Endothelial cell of umbilical vein (primary cell): ENCODE results near the gene MGARP.

ENCODE experiments used
- EZH2 ChIP-seq: IDR thresholded peaks from 2 replicates; pipeline ENCODE4 v1.6.1; 2012; ENCODE audit warnings: borderline replicate concordance, low read depth, mild to moderate bottlenecking, moderate library complexity, low read length, inconsistent platforms; ENCODE audit not compliant: severe bottlenecking
- GATA2 ChIP-seq: IDR thresholded peaks from 2 replicates; pipeline ENCODE4 v1.7.0; 2011; ENCODE audit warnings: low read depth, mild to moderate bottlenecking, moderate library complexity, mixed read lengths, low read length; ENCODE audit not compliant: insufficient read length, insufficient read depth
- MYC ChIP-seq: IDR thresholded peaks from one replicate; pipeline ENCODE4 v1.6.1; 2011; ENCODE audit warnings: mild to moderate bottlenecking, low read depth, low read length
- POLR2A ChIP-seq: IDR thresholded peaks from 2 replicates; pipeline ENCODE4 v1.6.1; 2012; ENCODE audit warnings: low read depth, mild to moderate bottlenecking, control low read depth, low read length
- POLR2AphosphoS5 ChIP-seq: IDR thresholded peaks from 2 replicates; pipeline ENCODE4 v1.6.1; 2012; ENCODE audit warnings: low read depth, mild to moderate bottlenecking, control low read depth, low read length, moderate library complexity; ENCODE audit not compliant: insufficient read depth
- TF ChIP-seq, protein P1 (sequence below), 2 donors: IDR thresholded peaks; 1 replicate in 1 of 2; 2 replicates in 1 of 2; pipeline ENCODE4 v1.5.1; 2011; ENCODE audit warnings: low read length in 2 of 2, mild to moderate bottlenecking in 2 of 2, moderate library complexity in 2 of 2, control low read depth in 1 of 2, inconsistent platforms in 1 of 2, low read depth in 1 of 2; ENCODE audit not compliant: insufficient read depth in 1 of 2; ENCODE audit errors: extremely low read depth in 1 of 2
- TF ChIP-seq, protein P2 (sequence below): IDR thresholded peaks from 2 replicates; pipeline ENCODE4 v1.6.1; 2011; ENCODE audit not compliant: insufficient read depth, insufficient read length

GRCh38 chr4:139273835-139274234 is 6.2 kb downstream of the MGARP start:
- TF ChIP-seq, protein P1, sequence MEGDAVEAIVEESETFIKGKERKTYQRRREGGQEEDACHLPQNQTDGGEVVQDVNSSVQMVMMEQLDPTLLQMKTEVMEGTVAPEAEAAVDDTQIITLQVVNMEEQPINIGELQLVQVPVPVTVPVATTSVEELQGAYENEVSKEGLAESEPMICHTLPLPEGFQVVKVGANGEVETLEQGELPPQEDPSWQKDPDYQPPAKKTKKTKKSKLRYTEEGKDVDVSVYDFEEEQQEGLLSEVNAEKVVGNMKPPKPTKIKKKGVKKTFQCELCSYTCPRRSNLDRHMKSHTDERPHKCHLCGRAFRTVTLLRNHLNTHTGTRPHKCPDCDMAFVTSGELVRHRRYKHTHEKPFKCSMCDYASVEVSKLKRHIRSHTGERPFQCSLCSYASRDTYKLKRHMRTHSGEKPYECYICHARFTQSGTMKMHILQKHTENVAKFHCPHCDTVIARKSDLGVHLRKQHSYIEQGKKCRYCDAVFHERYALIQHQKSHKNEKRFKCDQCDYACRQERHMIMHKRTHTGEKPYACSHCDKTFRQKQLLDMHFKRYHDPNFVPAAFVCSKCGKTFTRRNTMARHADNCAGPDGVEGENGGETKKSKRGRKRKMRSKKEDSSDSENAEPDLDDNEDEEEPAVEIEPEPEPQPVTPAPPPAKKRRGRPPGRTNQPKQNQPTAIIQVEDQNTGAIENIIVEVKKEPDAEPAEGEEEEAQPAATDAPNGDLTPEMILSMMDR (IDR thresholded peaks at IDR 0.05; ENCODE audit: extremely low read depth in 1 of 2, insufficient read depth in 1 of 2, low read depth in 1 of 2, low read length in 2 of 2), result no peak
- TF ChIP-seq POLR2A, result no peak
- TF ChIP-seq POLR2AphosphoS5, result no peak
- TF ChIP-seq, protein P2, sequence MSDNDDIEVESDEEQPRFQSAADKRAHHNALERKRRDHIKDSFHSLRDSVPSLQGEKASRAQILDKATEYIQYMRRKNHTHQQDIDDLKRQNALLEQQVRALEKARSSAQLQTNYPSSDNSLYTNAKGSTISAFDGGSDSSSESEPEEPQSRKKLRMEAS, result no peak
- TF ChIP-seq MYC, result no peak
- no peak for TF ChIP-seq GATA2
- TF ChIP-seq EZH2, result no peak
